ENCODE data around the gene RGS6.
"Not testable (repeated sequence)": the region's sequence is repeated elsewhere in the genome, so short reads cannot be mapped to it uniquely, and the experiment has no call there.

Gene RGS6

GRCh38 chr14:71913342-71913741 lies 18.9 kb upstream of the RGS6 start:
- H3K4me1 ChIP-seq (ENCODE audit: control insufficient read depth, insufficient read depth, low read length): no peaks in the 10 kb centered on the region
- no peak overlapping the region for H3K27ac ChIP-seq (ENCODE audit: low read length)
- H3K36me3 ChIP-seq (ENCODE audit: control insufficient read depth in 2 of 2, insufficient read depth in 2 of 2, low read length in 2 of 2): no peaks in the 10 kb centered on the region
- H3K9me3 ChIP-seq (ENCODE audit: control insufficient read depth in 2 of 2, low read length in 2 of 2): no peaks in the 10 kb centered on the region
- H3K9ac ChIP-seq (ENCODE audit: low read length in 2 of 2): no peak overlapping the region
- no peaks in the 10 kb centered on the region for H3K27me3 ChIP-seq (ENCODE audit: control insufficient read depth in 1 of 2, insufficient read depth in 2 of 2, low read length in 2 of 2)
- H3K4me3 ChIP-seq (ENCODE audit: low read length in 2 of 2): no peak overlapping the region

- Histone ChIP-seq H3K9me3 (ENCODE audit: control insufficient read depth in 2 of 2, low read length in 2 of 2) (no peaks in the 10 kb centered on the region), H3K36me3 (ENCODE audit: control insufficient read depth in 2 of 2, insufficient read depth in 2 of 2, low read length in 2 of 2) (no peaks in the 10 kb centered on the region), H3K27ac (ENCODE audit: low read length) (no peak overlapping the region), H3K27me3 (ENCODE audit: control insufficient read depth in 1 of 2, insufficient read depth in 2 of 2, low read length in 2 of 2) (no peaks in the 10 kb centered on the region), H3K9ac (ENCODE audit: low read length in 2 of 2) (no peak overlapping the region), H3K4me3 (ENCODE audit: low read length in 2 of 2) (no peak overlapping the region), H3K4me1 (ENCODE audit: control insufficient read depth, insufficient read depth, low read length) (peaks cover 3% of the 10 kb centered on the region)
These were observed 13.3 kb upstream of the RGS6 start for GRCh38 chr14:71918955-71919354.

GRCh38 chr14:71923513-71923912 lies 8.7 kb upstream of the RGS6 start:
- Histone ChIP-seq H3K9ac (ENCODE audit: low read length in 2 of 2) (no peak overlapping the region), H3K27me3 (ENCODE audit: control insufficient read depth in 1 of 2, insufficient read depth in 2 of 2, low read length in 2 of 2) (no peaks in the 10 kb centered on the region), H3K4me3 (ENCODE audit: low read length in 2 of 2) (no peak overlapping the region), H3K27ac (ENCODE audit: low read length) (no peak overlapping the region), H3K4me1 (ENCODE audit: control insufficient read depth, insufficient read depth, low read length) (peaks cover 3% of the 10 kb centered on the region), H3K9me3 (ENCODE audit: control insufficient read depth in 2 of 2, low read length in 2 of 2) (peaks cover 0 to 4% of the 10 kb centered on the region in 2 donors), H3K36me3 (ENCODE audit: control insufficient read depth in 2 of 2, insufficient read depth in 2 of 2, low read length in 2 of 2) (no peaks in the 10 kb centered on the region)

- H3K27me3 ChIP-seq (ENCODE audit: control insufficient read depth in 1 of 2, insufficient read depth in 2 of 2, low read length in 2 of 2): peaks cover 15 to 38% of the 10 kb centered on the region in 2 donors
These were observed 569 bp upstream of the RGS6 start for GRCh38 chr14:71931492-71932228.

GRCh38 chr14:71933001-71933587 lies 865 bp downstream of the RGS6 start:
- Histone ChIP-seq H3K9me3 (ENCODE audit: control insufficient read depth in 2 of 2, low read length in 2 of 2) (no peaks in the 10 kb centered on the region), H3K9ac (ENCODE audit: low read length in 2 of 2) (no peak overlapping the region), H3K4me3 (ENCODE audit: low read length in 2 of 2) (peak overlapping the region; percentile 40 to 64), H3K27me3 (ENCODE audit: control insufficient read depth in 1 of 2, insufficient read depth in 2 of 2, low read length in 2 of 2) (peaks cover 15 to 38% of the 10 kb centered on the region in 2 donors), H3K36me3 (ENCODE audit: control insufficient read depth in 2 of 2, insufficient read depth in 2 of 2, low read length in 2 of 2) (no peaks in the 10 kb centered on the region), H3K27ac (ENCODE audit: low read length) (no peak overlapping the region), H3K4me1 (ENCODE audit: control insufficient read depth, insufficient read depth, low read length) (peaks cover 13% of the 10 kb centered on the region)

More at GRCh38 chr14:71931492-71932228, 569 bp upstream of the RGS6 start:
- H3K27ac ChIP-seq (ENCODE audit: low read length): no peak overlapping the region
- H3K9me3 ChIP-seq (ENCODE audit: control insufficient read depth in 2 of 2, low read length in 2 of 2): no peaks in the 10 kb centered on the region
- H3K4me1 ChIP-seq (ENCODE audit: control insufficient read depth, insufficient read depth, low read length): peaks cover 13% of the 10 kb centered on the region
- H3K36me3 ChIP-seq (ENCODE audit: control insufficient read depth in 2 of 2, insufficient read depth in 2 of 2, low read length in 2 of 2): no peaks in the 10 kb centered on the region
- H3K4me3 ChIP-seq (ENCODE audit: low read length in 2 of 2): peak overlapping the region in 1 of 2 donors; percentile 64
- H3K9ac ChIP-seq (ENCODE audit: low read length in 2 of 2): no peak overlapping the region

GRCh38 chr14:71938273-71938672 lies 6.0 kb downstream of the RGS6 start:
- H3K4me1 ChIP-seq (ENCODE audit: control insufficient read depth, insufficient read depth, low read length); H3K36me3 ChIP-seq (ENCODE audit: control insufficient read depth in 2 of 2, insufficient read depth in 2 of 2, low read length in 2 of 2); H3K9ac ChIP-seq (ENCODE audit: low read length in 2 of 2); H3K9me3 ChIP-seq (ENCODE audit: control insufficient read depth in 2 of 2, low read length in 2 of 2); H3K27ac ChIP-seq (ENCODE audit: low read length); H3K4me3 ChIP-seq (ENCODE audit: low read length in 2 of 2): not testable (repeated sequence)
- H3K27me3 ChIP-seq (ENCODE audit: control insufficient read depth in 1 of 2, insufficient read depth in 2 of 2, low read length in 2 of 2): peaks cover 9 to 19% of the 10 kb centered on the region in 2 donors

- not testable (repeated sequence) for H3K4me3 ChIP-seq (ENCODE audit: low read length in 2 of 2); H3K27ac ChIP-seq (ENCODE audit: low read length); H3K9ac ChIP-seq (ENCODE audit: low read length in 2 of 2); H3K9me3 ChIP-seq (ENCODE audit: control insufficient read depth in 2 of 2, low read length in 2 of 2); H3K4me1 ChIP-seq (ENCODE audit: control insufficient read depth, insufficient read depth, low read length); H3K36me3 ChIP-seq (ENCODE audit: control insufficient read depth in 2 of 2, insufficient read depth in 2 of 2, low read length in 2 of 2)
- H3K27me3 ChIP-seq (ENCODE audit: control insufficient read depth in 1 of 2, insufficient read depth in 2 of 2, low read length in 2 of 2): peaks cover 5 to 10% of the 10 kb centered on the region in 2 donors
These were observed 7.1 kb downstream of the RGS6 start for GRCh38 chr14:71939344-71939743.

- H3K4me1 ChIP-seq (ENCODE audit: control insufficient read depth, insufficient read depth, low read length); H3K27ac ChIP-seq (ENCODE audit: low read length); H3K27me3 ChIP-seq (ENCODE audit: control insufficient read depth in 1 of 2, insufficient read depth in 2 of 2, low read length in 2 of 2); H3K36me3 ChIP-seq (ENCODE audit: control insufficient read depth in 2 of 2, insufficient read depth in 2 of 2, low read length in 2 of 2); H3K9ac ChIP-seq (ENCODE audit: low read length in 2 of 2); H3K9me3 ChIP-seq (ENCODE audit: control insufficient read depth in 2 of 2, low read length in 2 of 2); H3K4me3 ChIP-seq (ENCODE audit: low read length in 2 of 2): not testable (repeated sequence)
These were observed 8.3 kb downstream of the RGS6 start for GRCh38 chr14:71940500-71940899.

- H3K27ac ChIP-seq (ENCODE audit: low read length); H3K9ac ChIP-seq (ENCODE audit: low read length in 2 of 2); H3K4me1 ChIP-seq (ENCODE audit: control insufficient read depth, insufficient read depth, low read length); H3K9me3 ChIP-seq (ENCODE audit: control insufficient read depth in 2 of 2, low read length in 2 of 2); H3K27me3 ChIP-seq (ENCODE audit: control insufficient read depth in 1 of 2, insufficient read depth in 2 of 2, low read length in 2 of 2); H3K4me3 ChIP-seq (ENCODE audit: low read length in 2 of 2); H3K36me3 ChIP-seq (ENCODE audit: control insufficient read depth in 2 of 2, insufficient read depth in 2 of 2, low read length in 2 of 2): not testable (repeated sequence)
These were observed 9.4 kb downstream of the RGS6 start for GRCh38 chr14:71941616-71942015.

- no peaks in the 10 kb centered on the region for H3K36me3 ChIP-seq (ENCODE audit: control insufficient read depth in 2 of 2, insufficient read depth in 2 of 2, low read length in 2 of 2)
These were observed 10.9 kb downstream of the RGS6 start for GRCh38 chr14:71942904-71943694.

GRCh38 chr14:71943695-71944018 lies 11.4 kb downstream of the RGS6 start:
- peaks cover 0 to 2% of the 10 kb centered on the region in 2 donors for H3K9me3 ChIP-seq (ENCODE audit: control insufficient read depth in 2 of 2, low read length in 2 of 2)
- no peaks in the 10 kb centered on the region for H3K27me3 ChIP-seq (ENCODE audit: control insufficient read depth in 1 of 2, insufficient read depth in 2 of 2, low read length in 2 of 2)
- H3K4me3 ChIP-seq (ENCODE audit: low read length in 2 of 2): no peak overlapping the region
- no peaks in the 10 kb centered on the region for H3K4me1 ChIP-seq (ENCODE audit: control insufficient read depth, insufficient read depth, low read length)
- no peaks in the 10 kb centered on the region for H3K36me3 ChIP-seq (ENCODE audit: control insufficient read depth in 2 of 2, insufficient read depth in 2 of 2, low read length in 2 of 2)
- H3K9ac ChIP-seq (ENCODE audit: low read length in 2 of 2): no peak overlapping the region
- no peak overlapping the region for H3K27ac ChIP-seq (ENCODE audit: low read length)

More at GRCh38 chr14:71942904-71943694, 10.9 kb downstream of the RGS6 start:
- H3K9me3 ChIP-seq (ENCODE audit: control insufficient read depth in 2 of 2, low read length in 2 of 2): peaks cover 0 to 2% of the 10 kb centered on the region in 2 donors
- no peak overlapping the region for H3K4me3 ChIP-seq (ENCODE audit: low read length in 2 of 2)
- H3K9ac ChIP-seq (ENCODE audit: low read length in 2 of 2): no peak overlapping the region
- no peaks in the 10 kb centered on the region for H3K27me3 ChIP-seq (ENCODE audit: control insufficient read depth in 1 of 2, insufficient read depth in 2 of 2, low read length in 2 of 2)
- no peaks in the 10 kb centered on the region for H3K4me1 ChIP-seq (ENCODE audit: control insufficient read depth, insufficient read depth, low read length)
- no peak overlapping the region for H3K27ac ChIP-seq (ENCODE audit: low read length)

Measured in stomach smooth muscle (tissue), 2 donors.